Measurements from ENCODE around the gene MOB3B.
"Not testable (repeated sequence)": the region's sequence is repeated elsewhere in the genome, so short reads cannot be mapped to it uniquely, and the experiment has no call there.

Gene MOB3B

GRCh38 chr9:27472195-27472594, 57.4 kb downstream of the MOB3B start:
- no peak for DNase-seq

- DNase-seq = no peak
Measured at GRCh38 chr9:27471789-27472188, 57.8 kb downstream of the MOB3B start.

- DNase-seq = no peak
Measured at GRCh38 chr9:27471366-27471765, 58.2 kb downstream of the MOB3B start.

- no peak for DNase-seq
Measured at GRCh38 chr9:27470291-27470856, 59.2 kb downstream of the MOB3B start.

GRCh38 chr9:27469550-27469949, 60.1 kb downstream of the MOB3B start:
- DNase-seq = no peak

GRCh38 chr9:27468462-27469110, 61.0 kb downstream of the MOB3B start:
- DNase-seq = no peak

- no peak for DNase-seq
Measured at GRCh38 chr9:27468000-27468399, 61.6 kb downstream of the MOB3B start.

- DNase-seq = no peak
Measured at GRCh38 chr9:27467486-27467885, 62.1 kb downstream of the MOB3B start.

GRCh38 chr9:27466516-27466915, 63.1 kb downstream of the MOB3B start:
- not testable (repeated sequence) for DNase-seq

GRCh38 chr9:27464950-27465349, 64.7 kb downstream of the MOB3B start:
- not testable (repeated sequence) for DNase-seq

GRCh38 chr9:27462846-27463245, 66.8 kb downstream of the MOB3B start:
- no peak for DNase-seq

GRCh38 chr9:27462434-27462833, 67.2 kb downstream of the MOB3B start:
- DNase-seq = no peak

GRCh38 chr9:27460226-27461023, 69.2 kb downstream of the MOB3B start:
- no peak for DNase-seq

GRCh38 chr9:27457445-27457844, 72.2 kb downstream of the MOB3B start:
- no peak for DNase-seq

- DNase-seq = no peak
Measured at GRCh38 chr9:27453860-27454553, 75.6 kb downstream of the MOB3B start.

GRCh38 chr9:27451207-27451797, 78.3 kb downstream of the MOB3B start:
- no peak for DNase-seq

- no peak for DNase-seq
Measured at GRCh38 chr9:27450752-27451151, 78.9 kb downstream of the MOB3B start.

GRCh38 chr9:27448356-27448755, 81.3 kb downstream of the MOB3B start:
- DNase-seq = not testable (repeated sequence)

GRCh38 chr9:27447031-27447683, 82.5 kb downstream of the MOB3B start:
- DNase-seq = no peak

GRCh38 chr9:27445688-27446087, 83.9 kb downstream of the MOB3B start:
- no peak for DNase-seq

- DNase-seq = no peak
Measured at GRCh38 chr9:27445057-27445595, 84.5 kb downstream of the MOB3B start.

GRCh38 chr9:27442464-27442863, 87.2 kb downstream of the MOB3B start:
- DNase-seq = no peak

All from activated CD4-positive, alpha-beta T cell treated with anti-CD3 and anti-CD28 coated beads for 1 hour (primary cell).